ENCODE data around the gene MIPEP. TPM values are rescaled to one million over a fixed set of nuclear protein-coding genes. Genes with fewer than 3 reads are reported as not detected.

The MIPEP gene
- total RNA-seq, 4 donors from 2014 or later: 17.1 to 27.9 (median 24.1) TPM

DNA sequence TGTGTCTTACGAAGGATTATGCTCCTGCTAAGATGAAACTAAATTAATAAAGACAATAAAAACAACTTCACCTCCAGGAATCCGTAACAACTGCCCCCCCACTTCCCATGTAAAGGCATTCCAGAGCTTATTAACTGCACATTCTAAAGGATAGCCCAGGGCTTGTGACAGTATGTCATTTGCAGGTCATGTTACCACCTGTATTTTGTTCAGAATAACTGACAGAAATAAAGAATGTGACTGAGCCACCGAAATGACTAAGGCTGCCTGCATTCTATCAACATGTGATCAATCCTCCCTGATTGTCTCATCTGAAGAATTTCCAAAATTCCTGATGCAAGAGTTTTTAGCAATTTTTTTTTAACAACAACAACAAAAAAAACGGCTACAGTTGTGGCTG is 117.2 kb downstream of the MIPEP start:
- no peak overlapping the region for H3K27ac ChIP-seq
- H3K4me3 ChIP-seq (replicated peaks in 1 of 3): no peak overlapping the region
- no peaks in the 10 kb centered on the region for H3K36me3 ChIP-seq
- DNase-seq: no peak
- H3K27me3 ChIP-seq: no peaks in the 10 kb centered on the region
- H3K9me3 ChIP-seq: no peaks in the 10 kb centered on the region
- TF ChIP-seq, protein P1, sequence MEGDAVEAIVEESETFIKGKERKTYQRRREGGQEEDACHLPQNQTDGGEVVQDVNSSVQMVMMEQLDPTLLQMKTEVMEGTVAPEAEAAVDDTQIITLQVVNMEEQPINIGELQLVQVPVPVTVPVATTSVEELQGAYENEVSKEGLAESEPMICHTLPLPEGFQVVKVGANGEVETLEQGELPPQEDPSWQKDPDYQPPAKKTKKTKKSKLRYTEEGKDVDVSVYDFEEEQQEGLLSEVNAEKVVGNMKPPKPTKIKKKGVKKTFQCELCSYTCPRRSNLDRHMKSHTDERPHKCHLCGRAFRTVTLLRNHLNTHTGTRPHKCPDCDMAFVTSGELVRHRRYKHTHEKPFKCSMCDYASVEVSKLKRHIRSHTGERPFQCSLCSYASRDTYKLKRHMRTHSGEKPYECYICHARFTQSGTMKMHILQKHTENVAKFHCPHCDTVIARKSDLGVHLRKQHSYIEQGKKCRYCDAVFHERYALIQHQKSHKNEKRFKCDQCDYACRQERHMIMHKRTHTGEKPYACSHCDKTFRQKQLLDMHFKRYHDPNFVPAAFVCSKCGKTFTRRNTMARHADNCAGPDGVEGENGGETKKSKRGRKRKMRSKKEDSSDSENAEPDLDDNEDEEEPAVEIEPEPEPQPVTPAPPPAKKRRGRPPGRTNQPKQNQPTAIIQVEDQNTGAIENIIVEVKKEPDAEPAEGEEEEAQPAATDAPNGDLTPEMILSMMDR (IDR thresholded peaks at IDR 0.05): no peak
- TF ChIP-seq POLR2A (IDR thresholded peaks at IDR 0.05): no peak
- intact Hi-C loops (cut with DNase I): no loop called here
- no peaks in the 10 kb centered on the region for H3K4me1 ChIP-seq
- 80 to 89% methylated on average over 4 of the region's 4 CpGs for WGBS, 2 donors

DNA sequence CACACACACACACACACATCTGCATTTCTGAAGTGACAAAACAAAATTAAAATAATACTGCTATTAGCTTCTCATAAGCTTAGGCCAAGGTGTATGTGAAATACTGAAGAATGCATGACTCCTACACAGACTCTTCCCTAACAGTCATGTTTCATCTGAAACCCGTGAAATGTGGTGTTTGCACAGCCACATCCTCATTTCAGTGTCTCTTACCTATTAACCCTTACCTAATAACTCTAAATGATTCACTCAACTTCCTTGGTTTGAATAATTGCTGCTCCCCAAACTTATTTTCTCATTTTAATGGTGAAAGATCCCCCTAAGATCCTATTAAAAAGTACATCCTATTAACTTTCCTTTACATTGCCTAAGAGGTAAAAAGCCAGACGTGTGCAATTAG is 117.6 kb downstream of the MIPEP start:
- 83 to 85% methylated on average over 2 of the region's 2 CpGs for WGBS, 2 donors
- DNase-seq: no peak
- no peaks in the 10 kb centered on the region for H3K27me3 ChIP-seq
- H3K36me3 ChIP-seq: no peaks in the 10 kb centered on the region
- no peaks in the 10 kb centered on the region for H3K9me3 ChIP-seq
- no peak overlapping the region for H3K27ac ChIP-seq
- no peak for TF ChIP-seq POLR2A (IDR thresholded peaks at IDR 0.05)
- TF ChIP-seq, protein P1 (IDR thresholded peaks at IDR 0.05): no peak
- intact Hi-C loops (cut with DNase I): no loop called here
- peaks cover 0 to 4% of the 10 kb centered on the region in 2 donors for H3K4me1 ChIP-seq
- H3K4me3 ChIP-seq (replicated peaks in 1 of 3): no peak overlapping the region

DNA sequence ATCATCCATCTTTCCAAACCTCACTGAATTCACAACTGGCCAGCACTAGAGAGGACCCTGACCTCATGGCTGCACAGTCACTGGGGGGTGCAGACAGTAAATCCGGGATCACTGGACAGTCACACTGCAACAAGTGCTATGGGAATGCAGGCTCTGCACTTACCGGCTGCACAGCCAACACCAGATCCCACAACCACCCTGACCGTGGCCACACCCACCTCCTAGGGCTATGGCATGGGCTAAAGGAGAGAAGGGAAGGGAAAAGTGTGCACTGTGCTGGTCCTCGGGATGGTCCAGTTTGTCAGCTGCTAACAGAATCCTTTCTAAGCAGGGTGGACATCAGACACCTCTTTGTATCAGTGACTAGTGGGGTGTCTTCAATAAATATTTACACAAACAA is 118.2 kb downstream of the MIPEP start:
- Histone ChIP-seq H3K36me3 (no peaks in the 10 kb centered on the region), H3K27me3 (no peaks in the 10 kb centered on the region), H3K4me3 (replicated peaks in 1 of 3) (no peak overlapping the region), H3K4me1 (peaks cover 0 to 6% of the 10 kb centered on the region in 2 donors), H3K9me3 (no peaks in the 10 kb centered on the region), H3K27ac (no peak overlapping the region)
- intact Hi-C loops (cut with DNase I): no loop called here
- TF ChIP-seq POLR2A (IDR thresholded peaks at IDR 0.05): no peak
- TF ChIP-seq, protein P1 (IDR thresholded peaks at IDR 0.05): no peak
- WGBS, 2 donors: 87 to 99% methylated on average over 4 of the region's 4 CpGs
- DNase-seq: no peak

DNA sequence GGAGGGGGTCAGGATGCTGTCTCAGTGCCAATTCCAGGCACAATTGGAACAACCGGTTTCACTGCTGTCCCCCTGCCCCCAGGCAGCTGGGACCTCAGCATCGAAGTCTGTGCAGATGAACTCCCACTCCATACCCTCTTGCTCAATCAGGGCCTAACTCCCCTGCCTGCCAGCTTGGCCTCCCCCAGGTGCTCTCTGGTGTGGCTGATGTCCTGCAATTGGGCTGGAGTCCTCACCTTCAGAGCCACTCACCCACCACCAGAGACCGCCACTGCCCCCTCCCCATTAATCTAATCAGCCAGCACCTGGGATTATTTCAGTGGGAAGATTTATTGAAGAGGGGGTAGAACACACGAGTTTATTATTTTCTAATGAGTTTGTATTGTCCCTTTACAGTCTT is 118.8 kb downstream of the MIPEP start:
- WGBS, 2 donors: 88 to 95% methylated on average over 4 of the region's 4 CpGs
- TF ChIP-seq, protein P1 (IDR thresholded peaks at IDR 0.05): no peak
- TF ChIP-seq POLR2A (IDR thresholded peaks at IDR 0.05): no peak
- Histone ChIP-seq H3K4me3 (replicated peaks in 1 of 3) (no peak overlapping the region), H3K9me3 (no peaks in the 10 kb centered on the region), H3K36me3 (no peaks in the 10 kb centered on the region), H3K27me3 (no peaks in the 10 kb centered on the region), H3K27ac (no peak overlapping the region), H3K4me1 (peaks cover 0 to 6% of the 10 kb centered on the region in 2 donors)
- DNase-seq: no peak
- intact Hi-C loops (cut with DNase I): no loop called here

DNA sequence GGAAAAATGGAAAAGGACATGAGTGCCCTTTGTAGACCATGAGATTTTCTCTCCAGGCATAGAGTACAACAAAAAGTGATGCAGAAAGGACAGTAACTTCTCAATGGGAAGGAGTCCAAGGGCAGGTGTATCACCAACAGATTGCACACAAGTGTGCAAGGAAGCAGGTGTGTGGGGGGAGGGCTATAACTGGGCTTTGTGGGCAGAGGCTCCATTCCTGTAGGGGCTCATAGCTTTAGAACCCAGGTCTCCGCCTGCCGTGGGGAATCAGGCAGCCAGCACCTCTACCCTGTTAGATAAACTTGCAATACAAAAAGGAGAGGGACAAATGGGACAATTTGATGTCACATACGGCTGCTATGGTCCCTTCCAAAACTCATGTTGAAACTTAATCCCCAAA is 119.8 kb downstream of the MIPEP start:
- 84 to 100% methylated on average over 3 of the region's 3 CpGs for WGBS, 2 donors
- intact Hi-C loops (cut with DNase I): no loop called here
- Histone ChIP-seq H3K4me3 (replicated peaks in 1 of 3) (no peak overlapping the region), H3K36me3 (no peaks in the 10 kb centered on the region), H3K27ac (no peak overlapping the region), H3K27me3 (no peaks in the 10 kb centered on the region), H3K9me3 (no peaks in the 10 kb centered on the region), H3K4me1 (peaks cover 0 to 6% of the 10 kb centered on the region in 2 donors)
- TF ChIP-seq, protein P1 (IDR thresholded peaks at IDR 0.05): no peak
- TF ChIP-seq POLR2A (IDR thresholded peaks at IDR 0.05): no peak
- no peak for DNase-seq

All from thyroid gland (tissue), 4 donors.